Measurements from ENCODE around the gene CAMKV.

CAMKV gene

GRCh38 chr3:49896345-49896744, 26.6 kb upstream of the CAMKV start:
- DNase-seq (ENCODE audit: low read depth): no peak

DNA sequence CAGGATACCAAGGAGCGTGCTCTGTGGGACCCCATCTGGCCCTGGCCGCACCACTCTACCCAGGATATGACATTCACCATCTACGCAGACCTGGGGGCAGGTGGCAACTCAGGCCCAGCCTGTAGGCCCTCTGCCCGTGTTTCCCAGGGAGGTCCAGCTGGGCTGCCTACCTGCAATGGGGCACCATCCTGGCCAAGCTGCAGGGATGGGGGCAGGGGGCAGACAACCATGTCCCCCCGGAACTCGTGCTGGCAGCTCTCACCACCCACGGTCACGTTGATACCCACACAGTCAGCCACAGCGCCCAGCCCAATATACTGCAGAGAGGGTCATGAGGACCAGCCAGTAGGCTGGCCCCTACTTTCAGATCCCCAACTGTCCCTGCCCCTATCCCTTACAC, 26.1 kb upstream of the CAMKV start:
- DNase-seq (ENCODE audit: low read depth): no peak

- DNase-seq (ENCODE audit: low read depth): no peak
Measured at GRCh38 chr3:49889296-49889695, 19.6 kb upstream of the CAMKV start.

DNA sequence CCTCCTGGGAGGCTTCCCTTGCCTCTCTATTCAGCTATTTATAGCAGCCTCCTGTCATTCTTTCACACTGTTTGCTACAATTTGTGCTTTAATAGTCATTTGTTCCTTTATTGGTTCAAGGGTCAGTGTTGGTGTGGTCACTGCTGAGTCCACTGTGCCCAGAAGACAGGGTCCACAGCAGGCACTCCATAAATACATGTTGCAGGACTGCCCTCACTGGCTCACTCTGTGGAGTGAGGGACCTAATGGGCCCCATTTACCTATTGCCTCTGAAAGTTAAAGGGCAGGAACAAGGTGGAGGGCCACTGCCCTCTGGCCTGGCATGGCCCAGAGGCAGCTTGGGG, 17.2 kb upstream of the CAMKV start:
- no peak for DNase-seq (ENCODE audit: low read depth)

DNA sequence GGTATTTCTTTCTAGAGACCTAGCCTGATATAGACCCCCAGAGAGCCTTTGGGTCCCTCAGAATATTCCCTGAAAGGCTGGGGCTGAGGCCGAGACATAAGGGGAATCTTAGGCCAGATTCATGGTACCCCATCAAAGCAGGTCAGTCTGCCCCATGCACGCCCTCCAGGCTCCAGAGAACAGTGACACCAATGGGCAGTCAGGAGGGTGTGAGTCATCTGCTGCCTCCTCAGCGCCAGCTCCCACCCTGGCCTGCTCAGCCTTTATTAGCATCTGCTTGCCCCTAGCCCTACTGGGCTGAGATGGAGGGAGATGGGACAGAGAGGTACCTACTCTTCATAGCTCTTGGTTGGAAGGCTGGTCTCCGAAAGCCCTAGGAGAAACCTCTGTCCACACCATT, 14.3 kb upstream of the CAMKV start:
- no peak for DNase-seq (ENCODE audit: low read depth)

DNA sequence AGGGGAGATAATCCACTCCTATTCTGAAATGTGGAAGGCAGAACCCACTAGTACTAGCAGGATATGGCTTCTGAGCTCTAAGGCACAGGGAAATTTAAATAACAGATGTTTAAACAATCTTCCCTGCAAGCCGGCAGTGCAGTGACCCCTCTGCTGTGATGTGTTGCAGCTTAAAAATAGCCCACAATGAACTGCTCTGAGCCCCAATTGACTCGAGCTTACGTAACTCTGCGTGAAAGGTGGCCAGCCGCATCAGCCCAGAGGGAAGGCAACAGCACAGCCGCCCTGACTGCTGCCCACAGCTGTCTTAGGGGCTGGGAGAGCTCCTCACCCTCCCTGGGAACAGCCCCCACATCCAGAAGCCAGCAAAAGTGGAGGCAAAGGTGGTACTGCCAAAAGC, 12.5 kb upstream of the CAMKV start:
- DNase-seq (ENCODE audit: low read depth): peak; percentile 11

DNA sequence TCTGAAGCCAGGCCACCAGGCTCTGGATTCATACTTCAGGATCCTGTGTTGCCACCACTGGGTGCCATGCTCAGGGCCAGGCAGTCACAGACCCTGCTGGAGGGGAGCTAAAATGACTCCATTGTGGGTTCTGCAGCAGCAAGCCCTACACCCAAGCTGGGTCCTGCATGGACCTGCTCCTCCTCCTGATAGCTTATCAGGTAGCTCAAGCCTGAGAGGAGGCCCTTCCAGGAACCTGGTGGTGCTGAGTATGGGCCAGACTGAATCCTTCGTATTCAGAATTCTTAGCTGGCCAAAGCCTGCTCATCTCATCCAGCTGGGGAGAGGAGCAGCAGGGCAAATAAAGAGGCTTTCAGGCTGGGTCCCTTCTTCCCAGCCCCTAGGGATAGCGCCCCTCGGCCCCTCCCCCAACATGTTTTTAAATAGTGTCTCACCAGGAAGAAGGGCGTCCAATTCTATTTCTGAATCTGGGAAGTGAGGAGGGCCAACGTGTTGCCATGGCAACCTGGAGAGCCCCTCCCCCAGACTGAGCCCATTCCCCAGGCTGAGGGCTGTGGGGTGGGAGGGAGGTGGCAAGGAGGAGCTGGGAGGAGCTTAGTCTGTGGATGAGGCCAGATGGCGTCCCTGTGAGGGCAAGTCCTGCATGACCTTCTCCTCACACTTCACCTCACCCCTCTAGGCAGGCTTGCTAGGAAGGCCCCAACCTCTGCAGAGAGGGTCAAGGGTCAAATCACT, 11.0 kb upstream of the CAMKV start:
- no peak for DNase-seq (ENCODE audit: low read depth)

DNA sequence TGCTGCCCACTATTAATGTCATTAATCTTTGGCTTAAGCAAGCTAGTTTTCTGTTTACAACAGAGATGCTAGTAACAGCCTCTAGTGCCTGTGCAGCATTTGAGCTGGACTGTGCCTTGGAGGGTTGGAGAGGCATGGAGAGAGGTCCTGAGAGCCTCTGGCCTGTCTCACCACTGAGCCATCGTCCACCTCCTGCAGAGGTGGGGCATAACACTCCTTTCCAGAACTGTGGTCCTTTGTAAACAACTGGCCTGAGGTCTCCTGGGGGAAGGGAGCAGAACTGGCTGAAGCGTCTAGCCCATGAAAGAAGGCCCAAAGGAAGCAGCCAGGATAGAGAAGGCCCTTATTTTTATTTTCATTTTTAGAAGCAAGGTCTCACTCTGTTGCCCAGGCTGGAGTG, 10.0 kb upstream of the CAMKV start:
- no peak for DNase-seq (ENCODE audit: low read depth)

- no peak for DNase-seq (ENCODE audit: low read depth)
Measured at GRCh38 chr3:49878686-49879085, 9.0 kb upstream of the CAMKV start.

DNA sequence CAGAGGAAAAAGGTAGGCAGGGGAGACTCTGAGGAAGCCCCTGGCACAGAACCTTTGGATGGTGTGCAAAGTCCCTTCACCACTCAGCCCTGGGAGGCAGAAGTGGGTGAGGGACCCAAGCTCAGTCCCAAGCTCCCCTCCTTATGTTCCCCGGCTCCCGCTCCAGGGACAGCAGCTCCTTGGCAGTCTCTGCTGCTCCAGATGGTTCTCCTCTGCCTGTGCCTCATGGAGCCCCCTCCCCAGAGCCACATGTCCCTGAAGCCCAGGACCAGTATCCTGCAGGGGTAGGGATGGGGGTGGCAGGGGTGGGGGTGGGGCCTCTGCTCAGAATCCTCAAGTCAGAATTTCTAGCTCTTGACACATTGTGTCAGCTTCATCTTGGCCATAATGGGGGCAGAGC, 8.0 kb upstream of the CAMKV start:
- no peak for DNase-seq (ENCODE audit: low read depth)

DNA sequence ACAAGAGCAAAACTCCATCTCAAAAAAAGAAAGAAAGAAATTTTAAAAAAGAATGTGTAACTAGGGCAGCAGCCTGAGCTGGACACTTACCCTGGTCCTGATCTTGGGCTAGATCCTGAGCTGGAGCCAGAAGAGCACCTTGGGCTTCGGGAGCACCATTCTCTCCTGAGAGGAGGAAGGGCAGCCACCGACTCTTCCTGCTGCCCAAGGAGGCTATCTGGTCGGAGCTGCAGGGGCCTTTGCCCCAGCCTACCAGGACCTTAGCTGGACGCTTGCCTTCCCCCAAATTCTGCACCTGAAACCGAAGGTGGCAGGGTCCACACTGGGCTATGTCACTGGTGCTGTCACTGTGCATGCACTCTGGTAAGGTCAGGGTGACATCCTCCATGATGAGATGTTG, 6.9 kb upstream of the CAMKV start:
- no peak for DNase-seq (ENCODE audit: low read depth)

- no peak for DNase-seq (ENCODE audit: low read depth)
Measured at GRCh38 chr3:49873623-49874022, 3.9 kb upstream of the CAMKV start.

- DNase-seq (ENCODE audit: low read depth): no peak
Measured at GRCh38 chr3:49872801-49873281, 3.1 kb upstream of the CAMKV start.

GRCh38 chr3:49871531-49872153, 1.9 kb upstream of the CAMKV start:
- no peak for DNase-seq (ENCODE audit: low read depth)

DNA sequence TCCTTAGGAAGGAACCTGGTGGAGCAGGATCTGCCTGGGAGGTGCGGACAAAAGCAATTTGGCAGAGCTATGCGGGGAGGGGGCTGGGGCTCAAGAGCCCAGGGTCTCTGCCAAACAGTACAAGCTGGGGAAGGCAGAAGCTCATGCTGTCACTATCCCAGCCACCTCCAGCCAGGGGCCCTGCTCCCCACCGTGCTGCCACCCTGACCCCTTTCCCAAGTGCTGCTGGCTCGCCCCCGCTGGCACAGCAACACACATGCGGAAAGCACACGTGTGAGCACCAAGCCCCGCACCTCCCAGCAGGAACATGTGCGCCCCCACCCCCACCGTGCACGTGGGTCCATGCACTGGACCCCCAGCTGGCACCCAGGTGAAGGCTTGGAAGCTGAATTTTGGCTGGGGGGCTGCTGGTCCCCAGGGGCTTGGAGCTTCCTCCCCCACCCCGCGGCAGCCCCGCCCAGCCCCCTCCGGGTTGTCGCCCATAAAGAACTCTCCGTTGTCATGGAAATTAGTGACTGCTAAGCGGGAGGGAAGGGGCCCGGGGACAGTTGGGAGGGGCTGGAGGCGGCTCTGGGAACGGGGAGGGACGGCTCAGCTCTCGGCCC, 742 bp downstream of the CAMKV start:
- DNase-seq (ENCODE audit: low read depth): no peak

DNA sequence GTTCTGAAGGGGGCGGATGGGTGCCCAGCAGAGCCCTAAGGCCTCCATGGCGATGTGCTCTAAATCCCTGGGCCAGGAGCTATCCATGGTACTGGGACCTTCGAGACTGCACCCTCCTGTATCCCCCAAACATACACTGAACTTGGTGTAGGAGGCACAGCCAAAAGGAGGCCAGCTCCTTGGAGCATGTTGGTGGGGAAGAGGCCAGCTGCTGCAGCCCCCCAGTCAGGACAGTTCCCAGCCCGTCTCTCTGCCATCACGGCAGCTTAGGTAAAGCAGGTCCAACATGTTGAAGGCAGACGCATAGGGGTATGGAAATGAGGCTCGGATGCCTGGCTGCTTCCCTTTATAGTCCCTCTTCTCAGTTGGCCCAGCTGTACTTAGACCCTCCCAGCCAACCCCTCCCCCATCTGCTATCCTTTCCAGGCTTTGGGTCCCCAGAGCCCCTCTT, 1.8 kb downstream of the CAMKV start:
- DNase-seq (ENCODE audit: low read depth): peak; percentile 29

GRCh38 chr3:49867400-49867799, 2.3 kb downstream of the CAMKV start:
- DNase-seq (ENCODE audit: low read depth): no peak

DNA sequence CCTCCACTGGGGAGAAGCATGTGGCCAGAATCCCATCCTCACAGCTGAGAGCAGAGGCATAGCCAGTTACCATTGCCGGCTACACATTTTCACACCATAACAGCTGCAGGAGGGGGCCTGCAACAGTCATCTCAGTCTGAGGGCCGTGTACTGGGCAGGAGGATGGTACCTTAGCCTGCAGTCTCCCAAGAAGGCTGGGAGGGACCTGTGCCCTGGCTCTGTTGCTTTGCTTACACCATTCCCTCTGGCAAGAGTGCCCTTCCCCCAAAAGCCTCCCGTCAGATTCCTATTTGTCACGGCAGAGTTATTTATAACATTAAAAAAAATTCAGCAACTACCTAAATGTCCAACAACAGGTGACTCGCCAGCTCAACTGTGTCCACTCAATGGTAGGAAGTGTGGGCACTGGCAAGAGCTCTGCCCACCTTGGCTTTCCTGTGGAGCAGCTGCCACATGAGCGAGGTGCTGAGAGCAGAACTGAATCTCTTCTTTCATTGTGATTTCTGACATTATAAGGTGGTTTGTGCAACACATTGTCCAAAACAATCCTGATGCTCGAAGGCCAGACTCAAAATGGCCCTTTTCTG, 4.4 kb downstream of the CAMKV start:
- no peak for DNase-seq (ENCODE audit: low read depth)

GRCh38 chr3:49864505-49864904, 5.2 kb downstream of the CAMKV start:
- DNase-seq (ENCODE audit: low read depth): no peak

DNA sequence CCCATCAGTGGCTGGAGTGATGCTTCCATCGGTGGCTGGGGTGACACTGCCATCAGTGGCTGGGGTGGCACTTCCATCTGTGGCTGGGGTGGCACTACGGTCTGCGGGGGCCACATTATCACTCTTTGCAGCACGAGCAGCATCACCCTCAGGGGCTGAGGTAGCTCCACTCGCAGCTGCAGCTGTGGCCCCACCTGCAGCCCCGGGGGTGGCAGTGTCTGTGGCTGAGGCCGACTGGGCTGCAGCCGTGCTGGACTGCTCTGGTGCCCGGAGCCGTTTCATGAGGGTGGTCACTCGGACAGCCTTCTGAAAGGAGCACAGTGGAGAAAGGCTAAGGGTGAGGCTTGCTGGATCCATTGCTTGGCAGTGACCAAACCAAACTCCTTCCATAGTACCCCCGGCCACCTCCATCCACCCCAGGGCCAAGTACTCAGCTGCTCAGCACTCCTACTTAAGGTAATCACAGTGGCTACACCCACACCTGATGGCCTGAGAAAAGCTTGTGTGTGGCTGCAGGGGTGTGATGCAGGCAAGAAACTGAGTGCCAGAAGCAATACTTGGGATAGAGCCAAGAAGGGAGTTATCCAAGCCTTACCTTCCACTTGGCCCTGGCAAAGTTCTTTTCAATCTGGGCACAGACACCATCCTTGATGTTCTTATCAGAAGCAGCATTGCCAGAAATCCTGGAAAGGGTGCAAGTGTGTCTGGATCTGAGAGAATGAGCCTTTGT, 10.0 kb downstream of the CAMKV start:
- no peak for DNase-seq (ENCODE audit: low read depth)

GRCh38 chr3:49856181-49857005, 13.3 kb downstream of the CAMKV start, which contains the start of gene TRAIP:
Gene TRAIP, minus strand, starts transcription at chr3:49856564. Its CDS starts 111 bp downstream, at chr3:49856453.
- DNase-seq (ENCODE audit: low read depth): peak; percentile 89

Measured in iris pigment epithelial cell (primary cell).